Stomach (tissue), 4 donors: ENCODE data around the gene R3HCC1L.

Source experiments
- POLR2A ChIP-seq, 4 donors: fragments of 450-650 bp; IDR thresholded peaks; one replicate each; pipeline ENCODE4 v1.6.1; 2016; ENCODE audit warnings: antibody characterized with exemption in 4 of 4, control low read depth in 2 of 4, mild to moderate bottlenecking in 1 of 4, moderate library complexity in 1 of 4
- TF ChIP-seq, protein P1 (sequence below), 7 experiments: fragments of 450-650 bp in 4 of 7; fragments of 200-600 bp in 3 of 7; sonication (generic) in 3 of 7; IDR thresholded peaks; one replicate each; pipeline ENCODE4 v1.5.1; 2016 to 2019; ENCODE audit warnings: antibody characterized with exemption in 7 of 7, control low read depth in 2 of 7, mild to moderate bottlenecking in 1 of 7

DNA sequence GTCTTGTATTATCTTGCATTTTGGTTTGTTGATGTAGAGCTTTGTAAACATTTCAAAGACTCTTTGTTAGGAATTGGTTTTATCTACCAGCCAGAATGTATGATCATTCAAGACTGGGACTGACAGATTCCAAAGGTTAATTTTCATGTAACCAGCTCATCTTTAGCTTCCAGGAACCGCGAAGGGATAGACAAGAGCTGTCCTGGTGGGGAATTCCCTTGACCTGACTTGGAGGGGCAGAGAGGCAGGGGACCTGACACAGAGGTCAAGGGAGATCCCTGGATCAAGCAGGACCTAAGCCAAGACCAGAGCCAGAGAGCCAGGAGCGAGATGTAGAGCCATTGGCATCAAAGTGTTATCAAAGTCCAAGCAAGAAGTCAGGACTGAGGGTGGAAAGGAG lies 140.1 kb downstream of the R3HCC1L start:
- TF ChIP-seq, protein P1, sequence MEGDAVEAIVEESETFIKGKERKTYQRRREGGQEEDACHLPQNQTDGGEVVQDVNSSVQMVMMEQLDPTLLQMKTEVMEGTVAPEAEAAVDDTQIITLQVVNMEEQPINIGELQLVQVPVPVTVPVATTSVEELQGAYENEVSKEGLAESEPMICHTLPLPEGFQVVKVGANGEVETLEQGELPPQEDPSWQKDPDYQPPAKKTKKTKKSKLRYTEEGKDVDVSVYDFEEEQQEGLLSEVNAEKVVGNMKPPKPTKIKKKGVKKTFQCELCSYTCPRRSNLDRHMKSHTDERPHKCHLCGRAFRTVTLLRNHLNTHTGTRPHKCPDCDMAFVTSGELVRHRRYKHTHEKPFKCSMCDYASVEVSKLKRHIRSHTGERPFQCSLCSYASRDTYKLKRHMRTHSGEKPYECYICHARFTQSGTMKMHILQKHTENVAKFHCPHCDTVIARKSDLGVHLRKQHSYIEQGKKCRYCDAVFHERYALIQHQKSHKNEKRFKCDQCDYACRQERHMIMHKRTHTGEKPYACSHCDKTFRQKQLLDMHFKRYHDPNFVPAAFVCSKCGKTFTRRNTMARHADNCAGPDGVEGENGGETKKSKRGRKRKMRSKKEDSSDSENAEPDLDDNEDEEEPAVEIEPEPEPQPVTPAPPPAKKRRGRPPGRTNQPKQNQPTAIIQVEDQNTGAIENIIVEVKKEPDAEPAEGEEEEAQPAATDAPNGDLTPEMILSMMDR (IDR thresholded peaks at IDR 0.05), result no peak
- no peak for TF ChIP-seq POLR2A (IDR thresholded peaks at IDR 0.05)
